CMK (cell line): ENCODE measurements around the gene NMNAT3.

Experiments
- DNase-seq: peaks from one replicate; pipeline ENCODE4 v3.0.0-alpha.2; 2010; ENCODE audit warnings: low read depth

Gene NMNAT3

DNA sequence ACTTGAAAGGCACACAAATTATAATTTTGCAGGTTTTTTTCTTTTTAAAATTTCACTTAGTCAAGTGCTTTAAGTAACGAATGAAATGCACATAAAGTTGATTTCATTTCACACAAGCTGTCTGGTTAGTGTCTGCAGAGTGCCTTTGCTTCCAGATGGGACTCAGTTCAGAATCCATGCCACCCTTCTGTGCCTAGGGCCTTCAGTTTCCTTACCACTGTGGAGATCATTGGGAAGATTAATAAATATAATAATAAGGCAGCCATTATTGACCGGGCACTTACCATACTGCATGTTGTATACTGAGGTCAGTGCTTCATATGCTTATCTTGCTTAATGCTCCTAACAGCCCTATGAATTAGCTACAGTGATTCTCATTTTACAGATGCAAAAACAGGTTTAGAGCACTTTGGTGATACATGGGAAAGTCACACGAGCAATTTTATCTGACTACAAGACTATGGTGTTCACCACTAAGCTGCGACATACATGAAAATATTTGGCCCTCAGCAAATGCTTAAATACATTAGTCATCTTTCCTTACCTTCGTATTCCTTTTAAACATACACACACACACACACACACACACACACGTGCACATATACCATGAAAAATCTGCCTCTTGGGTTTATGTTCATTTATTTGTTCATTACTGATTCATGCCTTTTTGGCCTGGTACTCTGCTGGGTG lies 3.1 kb downstream of the NMNAT3 start:
- DNase-seq: no peak

GRCh38 chr3:139672884-139673283 lies 4.9 kb downstream of the NMNAT3 start:
- DNase-seq: no peak

DNA sequence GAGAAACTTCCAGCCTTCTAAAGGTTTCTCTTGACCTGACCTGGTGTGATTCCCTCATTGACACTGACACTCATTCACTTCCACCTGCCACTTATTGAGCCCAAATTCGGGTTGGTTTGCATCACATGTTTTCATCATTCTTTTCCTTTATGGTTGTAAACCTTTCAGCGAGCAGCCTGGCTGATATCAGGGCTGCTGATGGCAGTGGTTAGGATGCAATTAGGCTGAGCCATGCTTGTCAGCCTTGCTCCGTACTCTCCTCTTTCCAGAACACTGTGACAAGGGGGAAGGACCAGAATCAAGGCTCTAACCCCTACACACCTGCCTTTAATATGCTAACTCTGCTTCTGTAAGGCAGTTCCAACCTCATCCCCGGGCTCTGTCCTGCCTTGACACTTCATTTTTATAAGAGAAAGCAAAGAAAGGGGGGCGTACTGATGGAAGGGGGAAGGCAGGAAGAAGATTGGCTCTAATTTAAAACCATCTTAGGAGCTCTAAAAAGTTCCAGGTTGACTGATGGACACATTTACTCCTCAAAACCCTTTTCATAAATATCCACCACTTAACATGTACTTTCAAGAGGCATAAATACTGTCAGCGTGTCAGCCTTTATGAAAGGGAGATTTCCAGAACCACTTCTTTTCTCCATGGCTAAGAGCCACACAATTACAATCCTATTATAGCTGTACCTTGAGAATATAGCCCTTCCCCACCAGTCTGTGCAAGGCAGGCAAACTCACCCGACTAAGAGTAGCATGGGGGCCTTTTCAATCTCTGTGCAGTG lies 5.7 kb downstream of the NMNAT3 start:
- DNase-seq: no peak

DNA sequence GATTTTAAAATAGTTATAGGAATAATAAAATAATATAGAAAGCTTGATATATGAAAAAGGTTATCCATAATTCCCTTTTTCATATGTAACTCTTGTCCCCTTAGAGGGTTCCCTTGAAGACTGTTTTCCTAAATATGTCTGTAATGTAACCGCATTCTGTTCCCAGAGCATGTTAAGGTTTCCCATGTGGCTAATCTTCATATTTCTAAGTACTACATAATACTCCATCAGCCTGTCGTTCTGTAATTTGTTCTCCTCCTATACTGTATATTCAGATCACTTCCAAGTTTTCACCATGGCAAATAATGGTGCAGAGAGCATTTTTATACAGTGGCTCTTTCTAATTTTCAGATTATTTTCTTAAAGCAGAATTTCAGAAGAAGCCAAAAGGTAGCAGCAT lies 6.7 kb downstream of the NMNAT3 start:
- DNase-seq: no peak

GRCh38 chr3:139670196-139670595 lies 7.6 kb downstream of the NMNAT3 start:
- DNase-seq: no peak

- DNase-seq: no peak
These were observed 9.4 kb downstream of the NMNAT3 start for GRCh38 chr3:139668332-139668731.

- DNase-seq: no peak
These were observed 12.8 kb downstream of the NMNAT3 start for GRCh38 chr3:139664958-139665357.

- no peak for DNase-seq
These were observed 17.5 kb downstream of the NMNAT3 start for GRCh38 chr3:139660269-139660668.

DNA sequence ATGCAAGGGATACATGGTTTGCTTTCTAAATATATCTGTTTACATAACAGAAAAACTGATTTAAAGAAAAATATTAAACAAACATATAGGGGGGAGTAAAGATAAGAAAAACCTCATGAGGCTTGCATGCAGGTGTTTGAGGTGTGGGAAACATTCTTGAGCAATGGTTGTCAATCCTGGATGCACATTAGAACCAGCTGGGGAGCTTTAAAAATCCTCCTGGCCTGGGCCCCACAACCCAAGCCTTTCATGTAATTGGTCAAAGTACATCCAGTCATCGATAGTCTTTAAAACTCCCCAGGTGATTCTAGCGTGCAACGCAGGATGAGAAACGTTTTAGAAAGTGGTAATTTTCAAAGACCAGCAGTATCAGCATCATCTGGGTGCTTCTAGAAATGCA lies 18.3 kb downstream of the NMNAT3 start:
- no peak for DNase-seq

DNA sequence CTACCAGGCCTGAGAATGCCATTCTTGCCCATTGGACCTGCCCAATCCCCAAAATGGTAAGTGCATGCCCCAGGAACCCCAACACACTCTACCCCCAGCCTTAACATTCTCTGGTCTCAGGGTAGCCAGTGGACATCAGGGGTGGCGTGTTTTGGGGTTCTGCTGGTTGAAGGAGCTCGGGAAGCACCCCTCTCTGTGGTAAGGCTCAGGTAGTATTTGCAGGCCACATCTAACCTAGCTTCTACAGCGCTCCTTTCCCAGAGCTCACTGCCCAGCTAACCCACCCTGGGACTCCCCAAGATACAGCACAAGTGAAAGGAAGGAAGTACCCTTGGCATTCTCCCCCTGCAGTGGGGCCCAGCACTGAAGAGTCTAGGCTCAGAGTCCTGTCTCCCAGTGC lies 19.8 kb downstream of the NMNAT3 start:
- no peak for DNase-seq

DNA sequence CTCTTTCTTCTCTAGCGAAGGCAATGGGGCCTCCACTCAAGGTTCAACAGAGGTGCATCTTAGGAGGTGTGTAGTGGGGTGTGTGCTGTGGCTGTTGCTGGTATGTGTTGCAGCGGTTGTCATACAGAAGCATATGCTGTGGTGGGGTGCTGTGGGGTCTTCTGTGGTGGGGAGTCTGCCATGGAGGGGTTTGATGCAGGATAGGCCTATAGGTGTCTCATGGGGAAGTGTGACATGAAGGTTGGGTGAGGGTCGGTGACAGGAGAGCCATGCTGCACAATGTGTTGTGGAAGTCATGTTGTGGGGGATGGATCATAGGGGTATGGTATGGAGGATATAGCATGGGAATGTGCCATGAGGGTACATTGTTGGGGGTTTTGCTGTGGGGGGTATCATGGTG lies 20.3 kb downstream of the NMNAT3 start:
- DNase-seq: no peak

- no peak for DNase-seq
These were observed 21.7 kb downstream of the NMNAT3 start for GRCh38 chr3:139655909-139656595.

GRCh38 chr3:139654637-139655365 lies 23.0 kb downstream of the NMNAT3 start:
- DNase-seq: no peak

DNA sequence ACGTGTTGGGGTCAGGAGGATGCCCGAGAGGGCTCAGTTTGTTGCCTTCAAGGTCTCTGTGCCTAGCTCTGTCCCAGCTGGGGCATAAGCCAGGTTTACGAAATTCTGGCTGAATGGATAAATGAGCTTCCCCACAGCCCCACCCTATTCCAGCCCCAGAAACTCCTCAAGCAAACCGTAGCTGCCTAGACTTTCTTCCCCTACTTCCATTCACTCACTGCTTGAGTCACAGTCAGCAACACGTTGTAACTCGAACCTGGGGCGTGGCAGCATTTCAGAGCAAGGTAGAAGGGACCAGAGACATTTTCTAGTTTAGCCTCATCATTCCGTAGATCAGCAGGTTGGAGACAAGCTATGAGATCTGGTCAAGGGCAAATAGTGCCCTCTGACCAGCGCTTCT lies 24.2 kb downstream of the NMNAT3 start:
- no peak for DNase-seq

GRCh38 chr3:139652561-139652960 lies 25.2 kb downstream of the NMNAT3 start:
- no peak for DNase-seq

GRCh38 chr3:139647866-139648435 lies 29.8 kb downstream of the NMNAT3 start:
- no peak for DNase-seq

- no peak for DNase-seq
These were observed 31.3 kb downstream of the NMNAT3 start for GRCh38 chr3:139646512-139646911.

DNA sequence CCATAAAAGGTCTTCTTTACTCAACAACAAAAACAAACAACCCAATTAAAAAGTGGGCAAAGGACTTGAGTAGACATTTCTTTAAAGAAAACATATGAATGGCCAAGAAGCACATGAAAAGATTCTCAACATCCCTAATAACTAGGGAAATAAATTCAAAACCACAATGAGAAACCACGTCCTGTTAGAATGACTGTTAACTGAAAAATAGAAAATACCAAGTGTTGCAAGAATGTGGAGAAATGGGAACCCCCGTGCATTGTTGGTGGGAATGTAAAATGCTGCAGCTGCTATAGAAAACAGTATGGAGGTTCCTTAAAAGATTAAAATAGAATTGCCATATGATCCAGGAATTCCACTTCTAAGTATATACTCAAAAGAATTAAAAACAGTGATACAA lies 34.8 kb downstream of the NMNAT3 start:
- DNase-seq: no peak

- no peak for DNase-seq
These were observed 37.3 kb downstream of the NMNAT3 start for GRCh38 chr3:139640456-139640855.

- DNase-seq: no peak
These were observed 38.1 kb downstream of the NMNAT3 start for GRCh38 chr3:139639662-139640061.

GRCh38 chr3:139638518-139638917 lies 39.3 kb downstream of the NMNAT3 start:
- no peak for DNase-seq

GRCh38 chr3:139636511-139636910 lies 41.3 kb downstream of the NMNAT3 start:
- no peak for DNase-seq
